ENCODE data around the gene GDF9. TPM values are rescaled to one million over a fixed set of nuclear protein-coding genes. Genes with fewer than 3 reads are reported as not detected.
A peak's percentile ranks its signal among the peaks of the same experiment; 100 is the strongest.

GDF9 gene
- total RNA-seq, 1 experiment from 2014 or later, result 0.94 TPM

GRCh38 chr5:132821791-132822190, 44.5 kb downstream of the GDF9 start:
- BruUV-seq (replicated peaks), result no TSS peak

GRCh38 chr5:132821350-132821749, 44.9 kb downstream of the GDF9 start:
- Mint-ChIP-seq H3K4me3 (ENCODE audit: low read depth, unreplicated experiment) (no peak overlapping the region), H3K4me1 (ENCODE audit: low read depth, unreplicated experiment) (peaks cover 9% of the 10 kb centered on the region), H3K27me3 (ENCODE audit: unreplicated experiment) (no peaks in the 10 kb centered on the region), H3K36me3 (ENCODE audit: insufficient read depth, unreplicated experiment) (peaks cover 8% of the 10 kb centered on the region), H3K9me3 (ENCODE audit: low read depth, unreplicated experiment) (no peaks in the 10 kb centered on the region), H3K27ac (ENCODE audit: unreplicated experiment) (no peak overlapping the region)
- no peak for DNase-seq
- CTCF ChIA-PET, result interaction anchor here (1.8 to 4.9 kb wide), 4 partner anchors 13 to 74 kb away, joined by 10 to 91 read pairs (median 40); partner anchors contain the start of genes CCNI2 and SEPTIN8
- TF ChIP-seq CTCF (IDR thresholded peaks at IDR 0.05; ENCODE audit: unreplicated experiment), result no peak
- BruUV-seq (replicated peaks), result no TSS peak
- intact Hi-C loops (cut with micrococcal nuclease; ENCODE audit: unreplicated experiment), result loop anchor here (10.0 kb wide), 1 partner anchor 237 kb away; no protein-coding TSS in a partner anchor

More at GRCh38 chr5:132821791-132822190, 44.5 kb downstream of the GDF9 start:
- no peak for DNase-seq
- H3K36me3 Mint-ChIP-seq (ENCODE audit: insufficient read depth, unreplicated experiment), result peaks cover 8% of the 10 kb centered on the region
- H3K4me1 Mint-ChIP-seq (ENCODE audit: low read depth, unreplicated experiment), result peaks cover 9% of the 10 kb centered on the region
- H3K4me3 Mint-ChIP-seq (ENCODE audit: low read depth, unreplicated experiment), result no peak overlapping the region
- H3K27ac Mint-ChIP-seq (ENCODE audit: unreplicated experiment), result no peak overlapping the region
- intact Hi-C loops (cut with micrococcal nuclease; ENCODE audit: unreplicated experiment), result loop anchor here (10.0 kb wide), 1 partner anchor 237 kb away; no protein-coding TSS in a partner anchor
- H3K27me3 Mint-ChIP-seq (ENCODE audit: unreplicated experiment), result no peaks in the 10 kb centered on the region
- CTCF ChIA-PET, result interaction anchor here (4.9 kb wide), 1 partner anchor 14 kb away, joined by 91 read pairs; no protein-coding TSS in a partner anchor
- TF ChIP-seq CTCF (IDR thresholded peaks at IDR 0.05; ENCODE audit: unreplicated experiment), result no peak
- H3K9me3 Mint-ChIP-seq (ENCODE audit: low read depth, unreplicated experiment), result no peaks in the 10 kb centered on the region

GRCh38 chr5:132820162-132820754, 46.0 kb downstream of the GDF9 start:
- Mint-ChIP-seq H3K9me3 (ENCODE audit: low read depth, unreplicated experiment) (no peaks in the 10 kb centered on the region), H3K27ac (ENCODE audit: unreplicated experiment) (no peak overlapping the region), H3K4me3 (ENCODE audit: low read depth, unreplicated experiment) (no peak overlapping the region), H3K27me3 (ENCODE audit: unreplicated experiment) (no peaks in the 10 kb centered on the region), H3K36me3 (ENCODE audit: insufficient read depth, unreplicated experiment) (peaks cover 9% of the 10 kb centered on the region), H3K4me1 (ENCODE audit: low read depth, unreplicated experiment) (peaks cover 9% of the 10 kb centered on the region)
- intact Hi-C loops (cut with micrococcal nuclease; ENCODE audit: unreplicated experiment), result loop anchor here (1.0 to 10.0 kb wide), 4 partner anchors 65 to 435 kb away; no protein-coding TSS in a partner anchor
- no TSS peak for BruUV-seq (replicated peaks)
- TF ChIP-seq CTCF (IDR thresholded peaks at IDR 0.05; ENCODE audit: unreplicated experiment), result peak; percentile 91
- CTCF ChIA-PET, result interaction anchor here (0.7 to 4.9 kb wide), 17 partner anchors 9 to 434 kb away, joined by 3 to 91 read pairs (median 4); partner anchors contain the start of genes CCNI2, IRF1, KIF3A and SEPTIN8
- DNase-seq, result peak; percentile 94

- peaks cover 13% of the 10 kb centered on the region for H3K36me3 Mint-ChIP-seq (ENCODE audit: insufficient read depth, unreplicated experiment)
- TF ChIP-seq CTCF (IDR thresholded peaks at IDR 0.05; ENCODE audit: unreplicated experiment), result no peak
- DNase-seq, result no peak
- CTCF ChIA-PET, result interaction anchor here (0.7 to 4.9 kb wide), 14 partner anchors 8 to 329 kb away, joined by 3 to 91 read pairs (median 6); partner anchors contain the start of genes CCNI2, IRF1, KIF3A and SEPTIN8
- no peak overlapping the region for H3K4me3 Mint-ChIP-seq (ENCODE audit: low read depth, unreplicated experiment)
- no TSS peak for BruUV-seq (replicated peaks)
- H3K27ac Mint-ChIP-seq (ENCODE audit: unreplicated experiment), result no peak overlapping the region
- intact Hi-C loops (cut with micrococcal nuclease; ENCODE audit: unreplicated experiment), result no loop called here
- peaks cover 9% of the 10 kb centered on the region for H3K4me1 Mint-ChIP-seq (ENCODE audit: low read depth, unreplicated experiment)
- H3K9me3 Mint-ChIP-seq (ENCODE audit: low read depth, unreplicated experiment), result no peaks in the 10 kb centered on the region
- no peaks in the 10 kb centered on the region for H3K27me3 Mint-ChIP-seq (ENCODE audit: unreplicated experiment)
These were observed 46.8 kb downstream of the GDF9 start for GRCh38 chr5:132819468-132819867.

Data from Calu3 (cell line).